SK-N-SH (cell line): Measurements from ENCODE around the gene DPPA5. TPM values are rescaled to one million over a fixed set of nuclear protein-coding genes. Genes with fewer than 3 reads are reported as not detected.
A peak's percentile ranks its signal among the peaks of the same experiment; 100 is the strongest.
"Not testable (repeated sequence)": the region's sequence is repeated elsewhere in the genome, so short reads cannot be mapped to it uniquely, and the experiment has no call there.

Experiments
- CTCF ChIA-PET: fragments of 300-600, 350-600 bp; formaldehyde crosslinking; extraction: SDS; loops from one replicate; lab custom pipeline; 2021; lab: Yijun Ruan, JAX
- POLR2A ChIA-PET: fragments of 350-600 bp; sonication (Branson Sonifier 250); formaldehyde crosslinking; extraction: SDS; loops from one replicate; lab custom pipeline; 2020; ENCODE audit warnings: antibody characterized with exemption, inconsistent platforms; lab: Yijun Ruan, JAX
- DNase-seq: peaks from one replicate; pipeline ENCODE4 v3.0.0; 2012
- H2AFZ ChIP-seq: fragments of 200-600 bp; sonication (generic); 2 replicates; pipeline ENCODE4 v1.8.1; 2016; ENCODE audit warnings: antibody characterized with exemption, mild to moderate bottlenecking, low read depth
- H3F3A ChIP-seq: fragments of 200-600 bp; sonication (generic); replicated peaks from 2 replicates; pipeline ENCODE3; 2016; ENCODE audit warnings: antibody characterized with exemption, mild to moderate bottlenecking; ENCODE audit not compliant: insufficient read depth
- H3K27ac ChIP-seq, 2 experiments: fragments of 200-500 bp in 1 of 2; fragments of 200-600 bp in 1 of 2; sonication (Bioruptor generic) in 1 of 2; sonication (generic), shearing (Covaris generic) in 1 of 2; 2 replicates each; pipeline versions ENCODE4 v1.5.1 to v1.6.1; 2014 to 2016; ENCODE audit warnings: low read depth in 2 of 2, inconsistent platforms in 1 of 2, low read length in 1 of 2, mild to moderate bottlenecking in 1 of 2, mixed read lengths in 1 of 2
- H3K27me3 ChIP-seq: fragments of 200-600 bp; sonication (generic), shearing (Covaris generic); 2 replicates; pipeline ENCODE4 v1.6.1; 2016; ENCODE audit warnings: mixed run types; ENCODE audit not compliant: insufficient read depth
- H3K36me3 ChIP-seq, 2 experiments: fragments of 200-500 bp in 1 of 2; fragments of 200-600 bp in 1 of 2; sonication (Bioruptor generic) in 1 of 2; sonication (generic) in 1 of 2; replicated peaks in 1 of 2; 2 replicates each; pipeline versions ENCODE3 to v1.5.1; 2014 to 2016; ENCODE audit warnings: low read length in 1 of 2, mild to moderate bottlenecking in 1 of 2; ENCODE audit not compliant: insufficient read depth in 2 of 2, control insufficient read depth in 1 of 2
- H3K4me1 ChIP-seq, 2 experiments: fragments of 200-500 bp in 1 of 2; fragments of 200-600 bp in 1 of 2; sonication (Bioruptor generic) in 1 of 2; sonication (generic), shearing (Covaris generic) in 1 of 2; 2 replicates each; pipeline versions ENCODE4 v1.5.1 to v1.6.1; 2014 to 2016; ENCODE audit warnings: low read depth in 1 of 2, low read length in 1 of 2, mixed run types in 1 of 2; ENCODE audit not compliant: insufficient read depth in 2 of 2, control insufficient read depth in 1 of 2
- H3K4me2 ChIP-seq: fragments of 200-600 bp; sonication (generic), shearing (Covaris generic); 2 replicates; pipeline ENCODE4 v1.6.1; 2017; ENCODE audit warnings: mixed run types
- H3K4me3 ChIP-seq, 2 experiments: fragments of 200-500 bp in 1 of 2; fragments of 200-600 bp in 1 of 2; sonication (Bioruptor generic) in 1 of 2; sonication (generic), shearing (Covaris generic) in 1 of 2; 2 replicates each; pipeline versions ENCODE4 v1.5.1 to v1.8.1; 2014 to 2016; ENCODE audit warnings: low read depth in 2 of 2, inconsistent platforms in 1 of 2, low read length in 1 of 2, mild to moderate bottlenecking in 1 of 2, mixed read lengths in 1 of 2, moderate library complexity in 1 of 2
- H3K79me2 ChIP-seq: fragments of 200-600 bp; sonication (generic); 2 replicates; pipeline ENCODE4 v1.8.1; 2017; ENCODE audit warnings: mild to moderate bottlenecking; ENCODE audit not compliant: insufficient read depth
- H3K9ac ChIP-seq: fragments of 200-600 bp; sonication (generic); 2 replicates; pipeline ENCODE4 v1.6.1; 2017; ENCODE audit warnings: mixed run types
- H3K9me2 ChIP-seq: fragments of 200-600 bp; sonication (generic); 2 replicates; pipeline ENCODE4 v1.6.1; 2017; ENCODE audit warnings: mixed run types
- H3K9me3 ChIP-seq: fragments of 200-600 bp; sonication (generic); 2 replicates; pipeline ENCODE4 v1.6.1; 2017; ENCODE audit warnings: mixed run types, mild to moderate bottlenecking, moderate library complexity
- H4K20me1 ChIP-seq: fragments of 200-600 bp; sonication (generic); 2 replicates; pipeline ENCODE4 v1.6.1; 2017; ENCODE audit warnings: mild to moderate bottlenecking, mixed run types; ENCODE audit not compliant: insufficient read depth
- CHD2 ChIP-seq: fragments of 150-350 bp; IDR thresholded peaks from 2 replicates; pipeline ENCODE4 v1.6.1; 2018; ENCODE audit warnings: low read length; ENCODE audit not compliant: partially characterized antibody
- CTCF ChIP-seq: fragments of 200-600 bp; sonication (generic); IDR thresholded peaks from 2 replicates; pipeline ENCODE4 v1.6.1; 2017; ENCODE audit warnings: antibody characterized with exemption, mild to moderate bottlenecking, moderate library complexity
- EP300 ChIP-seq, 2 experiments: IDR thresholded peaks; 2 replicates each; pipeline versions ENCODE4 v1.4.0 to v1.6.1; 2012; ENCODE audit warnings: borderline replicate concordance in 1 of 2, low read depth in 1 of 2, low read length in 1 of 2
- EZH2phosphoT487 ChIP-seq: fragments of 200-600 bp; sonication (generic); IDR thresholded peaks from 2 replicates; pipeline ENCODE4 v1.6.1; 2017; ENCODE audit warnings: low read depth, mixed run types, mild to moderate bottlenecking, antibody characterized with exemption, moderate library complexity, borderline replicate concordance
- FOXM1 ChIP-seq: IDR thresholded peaks from 2 replicates; pipeline ENCODE4 v1.4.0; 2012; ENCODE audit warnings: low read depth, mild to moderate bottlenecking
- MEF2A ChIP-seq: IDR thresholded peaks from 2 replicates; pipeline ENCODE4 v1.4.0; 2012; ENCODE audit warnings: low read depth, borderline replicate concordance
- MXI1 ChIP-seq: IDR thresholded peaks from 2 replicates; pipeline ENCODE4 v1.6.1; 2012; ENCODE audit warnings: mild to moderate bottlenecking, low read depth, low read length, improper control_type of control experiment
- NFIC ChIP-seq: IDR thresholded peaks from 2 replicates; pipeline ENCODE4 v1.4.0; 2012; ENCODE audit warnings: borderline replicate concordance
- NRF1 ChIP-seq: IDR thresholded peaks from 2 replicates; pipeline ENCODE4 v1.6.1; 2012; ENCODE audit warnings: low read depth, mild to moderate bottlenecking, low read length
- PBX3 ChIP-seq: IDR thresholded peaks from 2 replicates; pipeline ENCODE4; 2012
- RCOR1 ChIP-seq: fragments of 150-350 bp; IDR thresholded peaks from 2 replicates; pipeline ENCODE4 v1.6.1; 2017; ENCODE audit warnings: antibody characterized with exemption, low read length
- RFX5 ChIP-seq: IDR thresholded peaks from 2 replicates; pipeline ENCODE4 v1.6.1; 2012; ENCODE audit warnings: mild to moderate bottlenecking, improper control_type of control experiment, low read length
- SMC3 ChIP-seq: IDR thresholded peaks from 2 replicates; pipeline ENCODE4 v1.6.1; 2012; ENCODE audit warnings: low read depth, low read length, improper control_type of control experiment
- TAF1 ChIP-seq: IDR thresholded peaks from 2 replicates; pipeline ENCODE4 v1.6.1; 2012; ENCODE audit warnings: low read depth, mild to moderate bottlenecking, low read length, moderate library complexity, borderline replicate concordance
- TCF12 ChIP-seq: IDR thresholded peaks from 2 replicates; pipeline ENCODE4 v1.4.0; 2012
- YY1 ChIP-seq: IDR thresholded peaks from 2 replicates; pipeline ENCODE4 v1.4.0; 2012; ENCODE audit warnings: low read depth, mild to moderate bottlenecking
- WGBS: methylation state at CpG from one replicate; pipeline ENCODE4 v1.1.6; 2017; ENCODE audit warnings: low lambda C conversion rate; 5-methylcytosine and 5-hydroxymethylcytosine counted together
- polyA plus RNA-seq, 3 experiments: library from polyadenylated mRNA; depleted of rRNA; stranded (reverse); fragments of >200 nt; gene quantifications; 2 replicates each; pipeline ENCODE4 v1.2.3, GENCODE V29; 2012
- TF ChIP-seq, protein P1 (sequence below): fragments of 150-350 bp; IDR thresholded peaks from 2 replicates; pipeline ENCODE4 v1.6.1; 2016; ENCODE audit warnings: mild to moderate bottlenecking, low read depth, low read length

Gene DPPA5
- polyA plus RNA-seq, 1 of the 3 experiments (the other 2 are of a cell fraction) = not detected

- TF ChIP-seq YY1 (no peak), PBX3 (no peak), MXI1 (no peak), RCOR1 (no peak)
- TF ChIP-seq, all 33 proteins: peak for 0
Observed at GRCh38 chr6:73394577-73395354, 40.7 kb upstream of the DPPA5 start, which contains the start of gene DDX43 (continued).

DNA sequence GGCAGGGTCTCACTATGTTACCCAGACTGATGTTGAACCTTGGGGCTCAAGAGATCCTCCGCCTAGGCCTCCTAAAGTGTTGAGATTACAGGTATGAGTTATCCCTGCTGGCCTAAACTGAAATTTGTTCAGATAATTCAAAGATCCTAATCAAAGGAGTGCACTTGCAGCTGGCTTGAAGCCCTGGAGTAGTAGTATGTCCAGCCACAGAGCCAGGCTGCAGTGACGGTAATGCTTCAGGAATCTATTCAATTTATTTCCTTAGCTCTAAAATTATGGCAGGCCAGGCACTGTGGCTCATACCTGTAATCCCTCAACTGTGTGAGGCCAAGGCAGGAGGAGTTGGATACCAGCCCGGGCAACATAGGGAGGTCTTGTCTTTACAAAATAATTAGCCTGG is 39.2 kb upstream of the DPPA5 start:
- POLR2A ChIA-PET = no interaction called here
- WGBS = 84% methylated on average over 3 of the region's 3 CpGs
- Histone ChIP-seq H2AFZ (no peak overlapping the region), H3K9ac (no peak overlapping the region), H4K20me1 (no peaks in the 10 kb centered on the region), H3K36me3 (no peaks in the 10 kb centered on the region), H3K9me2 (no peaks in the 10 kb centered on the region), H3F3A (no peaks in the 10 kb centered on the region), H3K9me3 (no peaks in the 10 kb centered on the region), H3K4me3 (no peak overlapping the region), H3K27ac (no peak overlapping the region), H3K4me2 (no peak overlapping the region), H3K79me2 (no peaks in the 10 kb centered on the region), H3K4me1 (no peaks in the 10 kb centered on the region; a peak in 1 of 4 replicates), H3K27me3 (no peaks in the 10 kb centered on the region)
- DNase-seq = no peak
- CTCF ChIA-PET = no interaction called here
- TF ChIP-seq FOXM1 (no peak), TCF12 (no peak)

GRCh38 chr6:73392188-73392587 is 38.1 kb upstream of the DPPA5 start:
- 55% methylated on average over 4 of the region's 4 CpGs for WGBS
- H3K4me3 ChIP-seq, DNase-seq, H3K79me2 ChIP-seq, H2AFZ ChIP-seq, CTCF ChIA-PET, H3F3A ChIP-seq, H4K20me1 ChIP-seq, H3K36me3 ChIP-seq, H3K9me2 ChIP-seq, H3K9me3 ChIP-seq, H3K27ac ChIP-seq, H3K9ac ChIP-seq, POLR2A ChIA-PET, H3K4me1 ChIP-seq, H3K27me3 ChIP-seq, H3K4me2 ChIP-seq: not testable (repeated sequence)
- TF ChIP-seq NFIC = peak; percentile 26; the same call in 1 of the 2 replicates

DNA sequence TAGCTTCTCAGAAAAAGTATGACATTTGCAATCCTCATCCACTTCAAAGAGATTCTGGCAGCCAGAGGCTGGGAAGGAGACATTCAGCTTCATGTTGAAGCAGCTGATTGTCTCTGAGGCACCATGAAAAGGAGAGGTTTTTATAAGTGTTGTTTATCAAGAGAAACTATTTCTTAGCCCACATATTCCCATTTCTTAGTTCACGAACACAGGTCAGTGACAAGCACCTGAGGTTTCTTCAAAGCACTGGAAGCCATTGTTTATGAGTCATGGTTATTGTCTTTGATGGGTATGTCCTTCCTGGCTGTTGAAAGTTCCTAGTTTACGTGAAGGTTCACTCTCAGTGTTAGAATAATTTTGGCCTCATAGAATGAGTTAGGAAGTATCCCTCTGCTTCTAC is 37.6 kb upstream of the DPPA5 start:
- ChIA-PET POLR2A (no interaction called here), CTCF (no interaction called here)
- H3K4me1 ChIP-seq = no peaks in the 10 kb centered on the region; a peak in 1 of 4 replicates
- no peak overlapping the region for H3K27ac ChIP-seq
- H3F3A ChIP-seq = no peaks in the 10 kb centered on the region
- no peaks in the 10 kb centered on the region for H3K9me3 ChIP-seq
- WGBS = 92% methylated on average over 2 of the region's 2 CpGs
- H4K20me1 ChIP-seq = no peaks in the 10 kb centered on the region
- DNase-seq = no peak
- no peak overlapping the region for H3K4me3 ChIP-seq
- no peaks in the 10 kb centered on the region for H3K9me2 ChIP-seq
- H3K36me3 ChIP-seq = no peaks in the 10 kb centered on the region
- H3K9ac ChIP-seq = no peak overlapping the region
- H2AFZ ChIP-seq = no peak overlapping the region
- no peak overlapping the region for H3K4me2 ChIP-seq
- H3K79me2 ChIP-seq = no peaks in the 10 kb centered on the region
- H3K27me3 ChIP-seq = no peaks in the 10 kb centered on the region
- TF ChIP-seq, protein P1, sequence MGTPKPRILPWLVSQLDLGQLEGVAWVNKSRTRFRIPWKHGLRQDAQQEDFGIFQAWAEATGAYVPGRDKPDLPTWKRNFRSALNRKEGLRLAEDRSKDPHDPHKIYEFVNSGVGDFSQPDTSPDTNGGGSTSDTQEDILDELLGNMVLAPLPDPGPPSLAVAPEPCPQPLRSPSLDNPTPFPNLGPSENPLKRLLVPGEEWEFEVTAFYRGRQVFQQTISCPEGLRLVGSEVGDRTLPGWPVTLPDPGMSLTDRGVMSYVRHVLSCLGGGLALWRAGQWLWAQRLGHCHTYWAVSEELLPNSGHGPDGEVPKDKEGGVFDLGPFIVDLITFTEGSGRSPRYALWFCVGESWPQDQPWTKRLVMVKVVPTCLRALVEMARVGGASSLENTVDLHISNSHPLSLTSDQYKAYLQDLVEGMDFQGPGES = no peak
- TF ChIP-seq TAF1 (no peak), NFIC (no peak), EP300 (IDR thresholded peaks at IDR 0.05; ENCODE audit: borderline replicate concordance in 1 of 2, low read depth in 1 of 2, low read length in 1 of 2) (no peak), SMC3 (no peak), MEF2A (no peak), RFX5 (no peak), CHD2 (no peak), EZH2phosphoT487 (no peak), YY1 (no peak), CTCF (no peak), NRF1 (no peak)
